GM21576 (cell line): ENCODE measurements around the gene CHRM4.
"Not testable (repeated sequence)": the region's sequence is repeated elsewhere in the genome, so short reads cannot be mapped to it uniquely, and the experiment has no call there.

Experiments
- ATAC-seq: cut with Tn5 transposase; IDR thresholded peaks from one replicate; pipeline ENCODE4 v1.9.1; 2021; ENCODE audit warnings: mild to moderate bottlenecking, moderate library complexity; ENCODE audit not compliant: unreplicated experiment

Gene CHRM4

GRCh38 chr11:46382646-46383403 is 8.8 kb downstream of the CHRM4 start:
- ATAC-seq, result no peak

GRCh38 chr11:46381819-46382645 is 9.5 kb downstream of the CHRM4 start:
- ATAC-seq, result no peak

- ATAC-seq, result no peak
These were observed 10.3 kb downstream of the CHRM4 start, which contains the start of gene MDK for GRCh38 chr11:46381048-46381818. Gene MDK (plus strand): TSS chr11:46381669. CDS start chr11:46382058, 389 bp downstream.

- no peak for ATAC-seq
These were observed 11.1 kb downstream of the CHRM4 start for GRCh38 chr11:46380340-46381047.

GRCh38 chr11:46379482-46380293 is 11.9 kb downstream of the CHRM4 start:
- not testable (repeated sequence) for ATAC-seq

GRCh38 chr11:46378811-46379481 is 12.6 kb downstream of the CHRM4 start:
- ATAC-seq, result no peak

GRCh38 chr11:46378296-46378695 is 13.3 kb downstream of the CHRM4 start:
- no peak for ATAC-seq

GRCh38 chr11:46377831-46378230 is 13.7 kb downstream of the CHRM4 start:
- ATAC-seq, result no peak

- ATAC-seq, result no peak
These were observed 14.3 kb downstream of the CHRM4 start for GRCh38 chr11:46377290-46377689.

- no peak for ATAC-seq
These were observed 15.1 kb downstream of the CHRM4 start for GRCh38 chr11:46376258-46377050.

- no peak for ATAC-seq
These were observed 16.0 kb downstream of the CHRM4 start for GRCh38 chr11:46375392-46376101.

GRCh38 chr11:46374815-46375214 is 16.8 kb downstream of the CHRM4 start:
- ATAC-seq, result no peak

GRCh38 chr11:46373787-46374740 is 17.5 kb downstream of the CHRM4 start:
- ATAC-seq, result no peak

GRCh38 chr11:46372501-46372900 is 19.1 kb downstream of the CHRM4 start:
- ATAC-seq, result not testable (repeated sequence)

- ATAC-seq, result no peak
These were observed 19.5 kb downstream of the CHRM4 start for GRCh38 chr11:46372086-46372485.

- ATAC-seq, result not testable (repeated sequence)
These were observed 20.3 kb downstream of the CHRM4 start for GRCh38 chr11:46371262-46371661.

- no peak for ATAC-seq
These were observed 21.3 kb downstream of the CHRM4 start for GRCh38 chr11:46370253-46370652.
